Endometrial microvascular endothelial cells (primary cell): ENCODE results near the gene CRIM1. TPM values are rescaled to one million over a fixed set of nuclear protein-coding genes. Genes with fewer than 3 reads are reported as not detected.

ENCODE experiments used
- in situ Hi-C: cut with HindIII; loops from 2 replicates; pipeline ENCODE4 v1.10.0; 2017; ENCODE audit warnings: low sequenced_read_pairs, low pct_unique_long_range_greater_than_20kb; ENCODE audit errors: inconsistent ontology term
- total RNA-seq: library from RNA; depleted of rRNA; stranded (reverse); fragments of >200 nt; gene quantifications from one replicate; pipeline ENCODE4 v1.2.3, GENCODE V29; 2015; ENCODE audit errors: inconsistent ontology term

Gene CRIM1
- total RNA-seq, 1 donor from 2014 or later = 906 TPM

DNA sequence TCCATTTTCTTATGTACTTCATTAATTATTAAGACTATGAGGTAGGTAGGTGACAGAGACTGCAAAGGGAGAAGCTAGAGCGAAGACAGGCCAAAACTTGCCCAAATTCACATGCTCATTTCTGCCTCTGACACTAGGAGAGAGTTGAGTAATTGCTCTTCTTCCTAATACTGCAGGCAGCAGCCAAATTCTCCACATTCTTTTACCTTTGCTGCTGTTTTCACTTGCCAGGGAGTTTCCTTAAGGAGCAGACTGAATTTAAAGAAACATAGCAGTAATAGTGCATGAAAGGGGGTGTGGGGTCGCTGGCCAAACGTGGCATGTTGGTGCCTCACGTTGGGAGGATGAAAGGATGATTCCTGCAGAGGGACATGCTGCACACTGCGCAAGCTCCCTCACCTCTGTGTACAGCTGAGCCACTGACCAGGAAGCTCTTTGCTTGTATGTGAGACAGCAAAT is 12.3 kb downstream of the CRIM1 start:
- in situ Hi-C loops = loop anchor here (25.0 kb wide), 1 partner anchor 294 kb away; no protein-coding TSS in a partner anchor

DNA sequence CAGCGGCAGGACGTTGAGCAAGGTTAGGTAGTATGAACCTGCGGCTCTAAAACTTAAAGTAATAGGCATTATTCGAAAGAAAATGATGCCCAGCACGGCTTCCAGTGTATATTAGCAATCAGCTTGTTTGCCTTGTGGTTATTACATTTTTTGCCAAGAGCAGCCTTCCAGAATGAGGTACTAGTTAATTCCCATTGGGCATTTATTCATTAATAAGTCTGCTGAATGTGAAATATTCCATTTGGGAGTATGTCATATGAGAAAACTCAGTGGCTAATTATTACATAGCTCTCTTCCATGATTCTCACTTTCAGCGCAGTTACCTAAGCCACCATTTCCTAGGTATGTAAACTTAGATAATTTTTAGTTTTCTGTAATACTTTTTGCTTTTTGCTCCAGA is 12.9 kb downstream of the CRIM1 start:
- in situ Hi-C loops = loop anchor here (25.0 kb wide), 1 partner anchor 294 kb away; no protein-coding TSS in a partner anchor

DNA sequence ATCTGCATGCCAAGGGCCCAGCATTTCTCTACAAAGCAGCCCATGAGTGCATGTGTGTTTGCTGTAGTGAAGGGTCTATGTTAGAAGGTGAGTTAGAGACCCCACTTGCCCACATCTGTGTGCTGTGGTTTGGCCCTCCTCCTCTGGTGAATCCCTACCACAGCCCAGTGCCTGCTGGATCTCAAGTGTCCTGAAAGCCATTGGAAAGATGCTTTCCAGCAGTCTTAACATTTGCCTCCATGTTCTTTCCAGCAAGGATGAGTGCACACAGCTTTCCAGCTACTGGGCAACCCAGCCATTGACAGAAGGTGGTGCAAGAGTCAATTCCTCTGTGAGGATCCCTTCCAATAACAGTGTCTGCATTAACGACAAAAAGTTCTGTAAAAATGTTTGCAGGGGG is 13.6 kb downstream of the CRIM1 start:
- in situ Hi-C loops = loop anchor here (25.0 kb wide), 1 partner anchor 293 kb away; no protein-coding TSS in a partner anchor

DNA sequence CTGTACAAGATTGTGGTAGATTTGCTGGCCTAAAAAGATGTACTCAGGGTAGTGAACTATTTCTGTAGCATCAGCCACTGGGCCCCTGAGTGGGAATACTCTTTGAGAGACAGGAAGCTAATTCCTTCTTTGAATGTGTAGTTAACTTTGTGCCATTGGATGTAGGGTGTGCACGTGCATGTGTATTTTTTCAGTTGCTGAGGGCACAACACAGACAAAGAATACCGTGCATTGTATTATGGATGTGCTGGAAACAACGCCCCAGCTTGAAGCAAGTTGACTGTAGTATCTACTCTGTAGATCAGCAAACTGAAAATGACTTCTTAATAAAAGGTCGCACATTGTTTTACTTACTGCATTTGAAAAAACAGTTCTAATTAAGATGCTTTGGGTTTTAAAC is 14.1 kb downstream of the CRIM1 start:
- in situ Hi-C loops = loop anchor here (5.0 to 25.0 kb wide), 2 partner anchors 108 to 293 kb away; no protein-coding TSS in a partner anchor

DNA sequence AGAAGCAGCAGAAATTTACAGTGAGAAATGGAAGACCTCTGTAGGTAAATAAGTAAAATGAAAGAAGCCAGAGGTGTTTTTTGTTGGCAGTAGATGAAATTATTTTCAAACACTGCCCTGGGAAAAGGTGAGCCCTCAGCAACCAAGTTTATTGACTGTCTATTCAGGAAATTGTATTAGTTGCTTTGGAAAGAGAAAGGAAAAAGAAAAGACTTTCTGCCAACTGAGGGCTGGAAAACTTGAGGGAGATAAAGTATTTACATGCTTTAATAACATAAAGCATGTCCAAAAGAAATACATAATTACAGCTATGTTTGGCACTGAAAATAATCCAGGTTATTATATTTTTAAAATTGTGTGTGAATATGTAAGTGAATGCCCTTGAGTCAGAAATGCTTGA is 14.7 kb downstream of the CRIM1 start:
- in situ Hi-C loops = loop anchor here (5.0 to 25.0 kb wide), 2 partner anchors 107 to 292 kb away; no protein-coding TSS in a partner anchor

DNA sequence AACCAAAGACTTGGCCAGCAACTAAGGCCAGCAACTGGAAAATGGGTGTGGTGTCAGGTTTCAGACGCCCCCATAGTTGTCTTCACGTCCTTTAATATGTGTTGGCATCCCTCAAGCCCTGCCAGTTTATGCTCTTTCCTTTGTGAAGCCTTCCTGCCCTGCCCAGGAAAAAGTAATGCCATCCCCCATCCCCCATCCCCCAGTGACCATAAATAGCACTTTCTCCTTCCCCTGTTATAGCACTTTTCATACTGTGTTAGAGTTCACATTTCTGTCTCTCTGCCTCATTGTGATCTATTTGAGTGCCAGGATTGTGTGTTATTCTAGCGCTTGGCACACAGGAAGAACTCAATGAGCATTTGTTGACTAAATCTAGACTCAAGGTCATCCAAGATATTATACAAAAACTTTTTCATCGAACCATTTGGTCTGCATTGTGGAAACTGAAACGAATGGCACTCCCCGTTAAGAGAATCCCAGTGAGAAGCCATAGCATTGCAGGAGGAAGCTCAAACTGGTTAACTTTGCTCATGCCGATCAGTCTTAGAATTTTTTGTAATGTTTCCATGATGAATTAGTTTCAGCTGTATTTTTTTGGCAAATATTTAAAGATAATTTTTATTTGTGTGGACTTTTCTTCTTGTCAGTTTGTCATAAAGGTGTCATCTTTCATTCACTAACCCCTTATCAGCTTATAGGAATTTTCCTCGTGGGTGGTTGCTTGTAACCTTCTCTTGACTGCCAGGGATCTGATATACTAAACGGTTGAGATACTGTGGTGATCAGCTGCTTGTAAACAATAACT is 15.7 kb downstream of the CRIM1 start:
- in situ Hi-C loops = loop anchor here (5.0 to 25.0 kb wide), 2 partner anchors 106 to 291 kb away; no protein-coding TSS in a partner anchor

DNA sequence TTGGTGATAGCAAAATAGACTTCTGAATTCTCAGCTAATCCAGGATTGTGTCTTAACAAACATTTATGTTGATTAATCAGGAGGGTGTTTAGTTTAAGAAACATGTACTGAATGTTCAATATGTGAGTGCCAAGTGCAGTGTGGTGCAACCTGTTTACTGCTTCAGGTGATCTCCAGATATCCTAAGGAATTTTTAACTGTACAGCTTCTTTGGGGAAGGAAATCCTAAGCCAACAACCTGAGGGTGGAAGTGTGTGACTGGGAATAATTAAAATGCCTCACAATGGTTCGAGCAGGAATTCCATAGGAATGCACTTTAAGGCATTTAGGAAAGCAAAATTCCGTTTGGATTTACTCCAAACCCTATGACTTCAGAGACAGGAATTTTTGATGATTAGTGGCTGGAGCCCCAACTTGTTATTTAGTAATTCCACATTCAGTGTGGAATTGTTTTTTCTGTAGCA is 16.4 kb downstream of the CRIM1 start:
- in situ Hi-C loops = loop anchor here (5.0 to 25.0 kb wide), 2 partner anchors 105 to 290 kb away; no protein-coding TSS in a partner anchor

DNA sequence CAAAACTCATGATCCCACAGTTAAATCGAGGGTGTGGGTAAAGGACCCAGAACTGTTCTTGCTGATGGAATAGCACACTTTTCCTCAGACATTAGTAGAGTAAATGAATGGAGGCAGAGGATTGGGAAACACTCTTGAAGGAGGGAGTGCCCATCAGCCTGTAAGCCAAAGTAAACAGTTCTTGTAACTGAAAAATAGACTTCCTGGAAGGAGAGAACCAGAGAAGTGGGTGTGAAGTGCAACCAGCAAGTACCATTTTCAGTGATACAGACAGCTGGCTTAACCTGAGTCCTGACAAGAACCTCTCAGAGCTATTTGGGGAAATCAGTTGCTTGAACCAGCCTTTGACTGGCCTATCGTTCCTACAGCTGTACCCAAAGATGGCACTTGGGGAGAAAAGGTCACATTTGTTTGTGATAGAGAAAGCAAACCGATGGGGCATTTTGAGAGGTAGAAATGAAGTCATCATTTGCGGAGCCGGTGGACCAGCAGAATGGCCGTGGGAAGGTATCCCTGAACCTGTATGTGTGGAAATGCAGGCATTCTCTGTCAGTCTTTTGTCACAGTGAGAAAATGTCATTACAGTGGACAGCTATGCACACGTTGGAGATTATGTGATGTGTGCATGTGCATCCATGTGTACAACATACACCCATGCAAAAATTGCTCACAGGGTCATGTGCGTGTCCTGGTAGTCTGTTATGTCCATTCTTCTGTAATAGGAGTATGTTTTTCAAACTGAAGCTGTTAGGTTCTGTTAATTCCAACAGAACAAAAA is 17.8 kb downstream of the CRIM1 start:
- in situ Hi-C loops = loop anchor here (5.0 to 25.0 kb wide), 2 partner anchors 104 to 289 kb away; no protein-coding TSS in a partner anchor

DNA sequence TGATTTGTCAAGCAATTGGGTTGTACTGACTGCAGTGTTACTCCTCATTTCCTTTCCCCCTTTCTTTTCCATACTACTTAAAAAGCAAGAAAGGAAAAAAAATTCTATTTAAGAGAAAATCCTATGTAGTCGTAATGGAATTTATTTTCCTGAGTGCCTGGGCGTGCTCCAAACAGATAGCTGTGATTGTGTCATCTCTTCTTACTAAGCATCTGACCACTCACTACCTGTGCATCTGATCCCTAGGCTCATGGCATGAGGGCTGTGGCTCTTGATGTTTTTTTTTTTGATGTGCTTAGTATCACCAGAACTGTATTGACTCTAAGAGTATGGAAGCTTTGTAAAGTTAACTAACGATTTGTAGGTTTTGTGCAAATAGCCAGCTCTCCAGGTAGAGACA is 19.0 kb downstream of the CRIM1 start:
- in situ Hi-C loops = loop anchor here (5.0 to 25.0 kb wide), 2 partner anchors 103 to 288 kb away; no protein-coding TSS in a partner anchor

DNA sequence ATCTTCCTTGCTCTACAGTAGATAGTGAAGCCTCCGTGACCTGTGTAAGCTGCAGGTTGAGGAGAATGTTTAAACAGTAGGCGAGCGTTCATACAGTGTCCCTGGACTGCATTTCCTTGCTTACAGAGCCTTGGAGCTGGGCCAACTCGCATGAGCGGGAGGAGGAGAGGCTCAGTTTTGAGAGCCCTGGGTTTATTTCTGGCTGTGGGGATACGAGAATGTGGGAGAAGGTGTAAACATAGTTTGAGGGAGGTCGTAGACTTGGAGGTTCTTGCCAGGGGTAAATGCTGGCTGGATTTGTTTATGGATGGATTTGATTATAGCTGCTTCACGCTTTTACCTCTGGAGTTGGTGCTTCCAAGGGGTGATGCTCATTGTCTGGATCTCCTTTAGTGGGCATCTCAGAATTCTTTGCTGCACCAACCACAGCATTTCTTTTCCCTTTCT is 20.8 kb downstream of the CRIM1 start:
- in situ Hi-C loops = no loop called here

DNA sequence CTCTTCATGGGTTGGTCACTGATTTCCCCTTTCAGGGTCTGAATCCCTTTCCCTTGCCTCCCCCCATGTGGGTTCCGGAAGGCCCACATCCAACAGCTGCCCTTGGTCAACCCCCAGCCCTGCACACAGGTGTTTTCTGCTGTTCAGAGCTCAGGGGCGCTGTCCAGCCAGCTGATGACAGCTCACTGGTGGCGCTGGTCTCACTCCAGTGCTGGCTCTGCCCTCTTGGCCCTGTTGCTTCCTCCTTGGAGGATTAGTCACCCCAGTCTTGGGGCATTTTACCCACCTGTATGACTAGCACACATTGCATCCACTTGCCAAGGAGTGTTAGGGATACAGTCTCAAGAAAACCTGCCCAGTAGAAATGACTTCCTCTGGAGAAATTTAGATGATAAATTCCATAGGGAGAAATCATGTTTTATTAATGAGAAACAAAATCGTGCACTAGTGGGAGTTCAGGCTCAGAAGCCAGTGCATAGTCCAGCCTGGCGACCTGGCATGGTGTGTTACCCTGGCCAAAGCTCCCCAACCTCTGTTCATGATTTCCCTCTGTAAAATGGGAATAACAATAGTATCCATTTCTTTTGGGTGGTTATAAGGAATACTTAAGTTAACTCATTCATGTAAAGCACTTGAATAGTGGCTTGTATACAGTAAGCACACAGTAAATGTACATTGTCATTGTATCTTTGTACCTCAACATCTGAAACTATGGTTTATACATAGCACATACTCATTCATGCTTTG is 21.6 kb downstream of the CRIM1 start:
- in situ Hi-C loops = no loop called here

DNA sequence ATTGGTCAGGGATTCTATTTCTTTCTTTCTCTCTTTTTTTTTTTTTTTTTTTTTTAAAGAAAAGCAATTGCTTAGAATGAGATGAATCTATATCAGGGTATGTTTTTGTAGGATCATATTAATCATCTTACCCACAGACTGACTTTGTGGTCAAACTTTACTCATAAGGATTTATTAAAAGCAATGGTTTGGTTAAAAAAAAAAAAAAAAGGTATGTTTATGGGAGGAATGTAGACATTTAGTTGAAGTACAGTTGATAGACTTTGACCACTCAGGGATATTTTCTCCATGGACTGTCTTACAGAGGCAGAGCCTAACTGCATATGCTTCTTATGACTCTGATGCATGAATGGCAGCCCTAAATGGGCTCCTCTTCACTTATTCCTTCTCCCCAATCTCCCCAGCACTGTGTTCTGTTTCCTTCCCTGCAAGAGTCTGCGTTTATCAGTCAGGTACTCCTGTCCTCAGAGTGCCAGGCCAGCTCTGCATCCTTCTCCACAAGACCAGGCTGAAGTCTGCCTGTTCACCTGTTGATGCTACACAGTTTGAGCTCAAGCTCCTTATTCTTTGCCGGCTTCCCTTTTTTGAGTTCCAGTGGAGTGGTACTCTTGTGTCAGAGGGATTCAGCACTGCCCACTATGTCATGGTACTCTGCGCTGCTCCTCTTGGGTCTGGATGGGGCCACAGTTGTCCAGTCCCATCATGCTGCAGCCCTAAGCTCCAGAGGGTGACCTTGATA is 24.3 kb downstream of the CRIM1 start:
- in situ Hi-C loops = no loop called here

DNA sequence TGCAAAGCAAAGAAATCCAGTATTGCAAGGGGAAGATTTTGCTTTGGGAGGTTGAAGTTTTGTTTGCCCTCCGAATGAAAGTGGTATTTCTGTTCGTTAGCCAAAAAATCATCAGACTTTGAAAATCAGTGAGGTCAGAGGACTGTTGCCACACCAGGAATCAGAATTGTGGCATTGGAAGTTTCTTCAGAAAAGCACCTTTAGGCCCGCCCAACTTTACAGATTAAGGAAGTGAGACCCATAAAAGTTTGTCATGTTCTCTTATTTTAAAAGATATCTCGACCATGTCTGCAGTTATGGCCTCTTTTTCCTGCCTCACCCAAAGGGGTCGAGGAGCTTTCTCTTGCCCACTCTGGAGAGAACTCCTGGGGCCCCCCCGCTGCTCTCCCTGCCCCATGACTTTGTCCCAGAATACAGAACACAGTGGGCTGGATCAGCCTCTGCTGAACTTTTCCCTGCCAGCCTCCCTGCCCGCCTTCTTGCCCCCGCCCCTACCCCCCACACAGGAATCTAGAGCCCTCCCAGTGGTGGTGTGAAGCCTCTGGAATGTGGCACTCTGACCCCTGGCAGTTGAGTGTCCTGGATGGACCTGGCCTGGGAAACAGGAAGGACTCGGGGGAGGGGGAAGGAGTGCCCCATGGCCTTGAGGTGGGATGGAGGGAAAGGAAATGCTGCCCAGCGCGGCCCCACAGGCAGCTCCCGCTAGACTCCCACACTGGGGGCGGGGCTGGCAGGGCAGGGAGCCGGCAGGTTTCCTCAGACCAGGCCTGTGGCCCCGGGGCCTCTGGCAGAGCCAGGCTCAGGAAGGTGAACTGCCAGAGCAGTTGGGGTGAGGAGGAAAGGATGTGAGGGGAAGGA is 25.3 kb downstream of the CRIM1 start:
- in situ Hi-C loops = no loop called here

DNA sequence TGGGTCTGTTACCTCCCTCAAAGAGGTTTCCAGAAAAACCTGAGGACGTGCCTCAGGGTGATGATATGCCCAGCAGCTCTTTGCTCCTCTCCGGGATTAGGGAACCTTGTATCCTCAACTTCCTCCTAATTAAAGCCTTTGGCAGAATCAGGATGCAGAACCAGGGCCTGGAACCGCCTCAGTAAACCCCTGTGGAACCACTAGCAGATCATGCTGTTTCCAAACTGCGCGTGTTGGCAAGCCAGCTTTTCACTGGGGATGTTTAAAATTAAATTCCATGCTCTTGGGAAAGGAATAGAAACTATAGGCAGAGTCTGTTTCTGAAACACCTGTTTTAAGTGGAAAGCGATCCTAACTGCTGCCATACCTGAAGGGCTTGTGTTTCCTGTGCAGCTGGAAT is 26.4 kb downstream of the CRIM1 start:
- in situ Hi-C loops = no loop called here

DNA sequence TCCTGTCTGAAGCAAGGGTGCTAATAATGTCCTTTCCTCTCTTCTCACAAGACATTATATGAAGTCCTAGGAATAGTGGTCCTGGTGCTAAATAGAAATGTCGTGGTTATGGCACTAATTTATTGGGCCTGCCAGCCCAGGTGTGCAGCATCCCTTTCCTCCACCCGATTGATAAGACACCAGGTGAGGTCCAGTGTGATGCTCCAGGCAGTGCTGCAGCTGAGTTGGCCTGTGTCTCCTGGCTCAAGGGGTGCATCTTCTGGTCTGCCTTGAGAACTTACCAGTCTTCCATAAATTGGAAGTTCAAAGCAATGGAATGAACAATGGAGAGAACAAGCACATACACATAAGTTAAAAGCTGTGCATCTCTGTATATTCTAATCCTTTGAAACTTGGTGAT is 26.9 kb downstream of the CRIM1 start:
- in situ Hi-C loops = no loop called here

DNA sequence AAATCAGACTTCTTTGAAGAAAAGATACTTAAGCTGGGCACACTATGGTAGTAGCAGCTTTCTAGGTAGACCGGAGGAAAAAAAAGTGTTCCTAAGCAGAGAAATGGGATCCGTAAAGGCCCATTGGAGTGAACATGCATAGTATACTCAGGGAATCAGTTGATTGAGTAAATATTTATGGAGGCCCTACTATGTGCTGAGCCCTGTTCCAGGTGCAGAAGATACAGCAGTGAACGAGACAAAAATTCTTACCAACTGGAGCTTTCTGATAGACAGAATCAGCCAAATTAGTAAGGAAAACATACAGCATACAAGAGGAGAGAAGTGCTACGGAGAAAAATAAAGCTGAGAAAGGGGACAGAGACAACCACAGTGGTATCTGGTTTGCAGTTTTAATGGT is 28.1 kb downstream of the CRIM1 start:
- in situ Hi-C loops = no loop called here

DNA sequence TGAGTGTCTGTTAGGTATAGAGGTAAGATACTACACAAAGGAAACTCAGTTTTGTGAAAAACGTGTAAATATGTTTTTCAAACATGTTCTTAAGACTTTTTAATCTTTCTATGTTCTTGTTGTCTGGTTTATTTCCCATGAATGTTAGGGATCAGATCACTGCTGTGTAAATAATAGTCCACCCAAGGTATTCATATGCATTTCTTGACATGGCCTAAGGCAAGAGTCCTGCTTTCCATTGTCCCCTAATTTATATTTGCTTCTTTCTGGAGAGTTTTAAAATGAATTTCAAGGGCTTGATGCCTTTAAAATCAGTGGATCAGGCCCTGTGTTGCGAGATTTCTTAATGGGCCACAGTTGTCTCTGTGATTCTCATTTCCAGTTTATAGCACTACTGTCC is 28.9 kb downstream of the CRIM1 start:
- in situ Hi-C loops = no loop called here
